T-helper 17 cell (primary cell): ENCODE results near the gene NPAS3. TPM values are rescaled to one million over a fixed set of nuclear protein-coding genes. Genes with fewer than 3 reads are reported as not detected.

ENCODE experiments used
- ATAC-seq: fragments of 150-1000 bp; cut with Tn5 transposase; 2 replicates; pipeline ENCODE4 v1.10.0; 2021; ENCODE audit warnings: mild to moderate bottlenecking, moderate library complexity
- DNase-seq, 3 donors: peaks; one replicate each; pipeline versions ENCODE4 v3.0.0 to v3.0.0-alpha.2; 2020 to 2021
- H3K9me3 ChIP-seq: one replicate; pipeline ENCODE4 v1.7.0; 2013; ENCODE audit warnings: low read length, mild to moderate bottlenecking; ENCODE audit not compliant: control insufficient read depth, poor library complexity, severe bottlenecking
- H3K27ac Mint-ChIP-seq: one replicate; pipeline ENCODE4 v1.8.0; 2022; ENCODE audit warnings: mild to moderate bottlenecking, moderate library complexity, mixed read lengths
- H3K27me3 Mint-ChIP-seq: one replicate; pipeline ENCODE4 v1.8.0; 2022; ENCODE audit warnings: mixed read lengths
- H3K36me3 Mint-ChIP-seq: one replicate; pipeline ENCODE4 v1.8.0; 2022; ENCODE audit warnings: low read depth, mixed read lengths
- H3K4me1 Mint-ChIP-seq: one replicate; pipeline ENCODE4 v1.8.0; 2022; ENCODE audit warnings: mild to moderate bottlenecking, mixed read lengths
- H3K4me3 Mint-ChIP-seq: one replicate; pipeline ENCODE4 v1.8.0; 2022; ENCODE audit warnings: mild to moderate bottlenecking, moderate library complexity, mixed read lengths
- total RNA-seq, 4 donors: library from RNA in 2 of 4; stranded (reverse) in 2 of 4; gene quantifications; one replicate each; pipeline ENCODE4 v1.2.3 and lab custom pipeline; 2022 to 2026

NPAS3 gene
- total RNA-seq, 2 donors from 2014 or later, result not detected

GRCh38 chr14:33702293-33702692, 763.6 kb downstream of the NPAS3 start:
- H3K27ac Mint-ChIP-seq, result no peak overlapping the region
- peaks cover 34% of the 10 kb centered on the region for H3K27me3 Mint-ChIP-seq
- ATAC-seq (no peak), DNase-seq (no peak)
- H3K4me1 Mint-ChIP-seq, result no peaks in the 10 kb centered on the region
- no peaks in the 10 kb centered on the region for H3K9me3 ChIP-seq
- H3K4me3 Mint-ChIP-seq, result no peak overlapping the region
- H3K36me3 Mint-ChIP-seq, result no peaks in the 10 kb centered on the region

GRCh38 chr14:33704481-33704880, 765.8 kb downstream of the NPAS3 start:
- H3K36me3 Mint-ChIP-seq, result no peaks in the 10 kb centered on the region
- H3K27me3 Mint-ChIP-seq, result peaks cover 39% of the 10 kb centered on the region
- H3K4me3 Mint-ChIP-seq, result no peak overlapping the region
- no peak for DNase-seq
- H3K9me3 ChIP-seq, result no peaks in the 10 kb centered on the region
- no peak overlapping the region for H3K27ac Mint-ChIP-seq
- ATAC-seq, result no peak
- H3K4me1 Mint-ChIP-seq, result no peaks in the 10 kb centered on the region

GRCh38 chr14:33705490-33705889, 766.8 kb downstream of the NPAS3 start:
- H3K27me3 Mint-ChIP-seq, result peaks cover 34% of the 10 kb centered on the region
- no peak for DNase-seq

GRCh38 chr14:33707716-33708115, 769.0 kb downstream of the NPAS3 start:
- DNase-seq, result no peak
- no peaks in the 10 kb centered on the region for H3K9me3 ChIP-seq
- Mint-ChIP-seq H3K4me3 (no peak overlapping the region), H3K4me1 (no peaks in the 10 kb centered on the region), H3K36me3 (no peaks in the 10 kb centered on the region), H3K27ac (no peak overlapping the region), H3K27me3 (peaks cover 29% of the 10 kb centered on the region)
- ATAC-seq, result no peak

More at GRCh38 chr14:33705490-33705889, 766.8 kb downstream of the NPAS3 start:
- Mint-ChIP-seq H3K4me1 (no peaks in the 10 kb centered on the region), H3K36me3 (no peaks in the 10 kb centered on the region), H3K4me3 (no peak overlapping the region), H3K27ac (no peak overlapping the region)
- H3K9me3 ChIP-seq, result no peaks in the 10 kb centered on the region
- no peak for ATAC-seq

- peaks cover 29% of the 10 kb centered on the region for H3K27me3 Mint-ChIP-seq
- DNase-seq (no peak), ATAC-seq (no peak)
- no peak overlapping the region for H3K27ac Mint-ChIP-seq
- no peak overlapping the region for H3K4me3 Mint-ChIP-seq
- no peaks in the 10 kb centered on the region for H3K36me3 Mint-ChIP-seq
- H3K9me3 ChIP-seq, result no peaks in the 10 kb centered on the region
- no peaks in the 10 kb centered on the region for H3K4me1 Mint-ChIP-seq
Measured at GRCh38 chr14:33709283-33709682, 770.6 kb downstream of the NPAS3 start.

- ATAC-seq (no peak), DNase-seq (no peak)
- H3K9me3 ChIP-seq, result no peaks in the 10 kb centered on the region
- Mint-ChIP-seq H3K4me1 (no peaks in the 10 kb centered on the region), H3K27ac (no peak overlapping the region), H3K36me3 (no peaks in the 10 kb centered on the region), H3K4me3 (no peak overlapping the region), H3K27me3 (peaks cover 29% of the 10 kb centered on the region)
Measured at GRCh38 chr14:33709711-33710110, 771.0 kb downstream of the NPAS3 start.

GRCh38 chr14:33710273-33710672, 771.6 kb downstream of the NPAS3 start:
- Mint-ChIP-seq H3K36me3 (no peaks in the 10 kb centered on the region), H3K27me3 (peaks cover 26% of the 10 kb centered on the region), H3K4me3 (no peak overlapping the region), H3K4me1 (no peaks in the 10 kb centered on the region), H3K27ac (no peak overlapping the region)
- DNase-seq (no peak), ATAC-seq (no peak)
- H3K9me3 ChIP-seq, result no peaks in the 10 kb centered on the region

GRCh38 chr14:33711194-33711593, 772.5 kb downstream of the NPAS3 start:
- Mint-ChIP-seq H3K4me1 (no peaks in the 10 kb centered on the region), H3K27me3 (peaks cover 16% of the 10 kb centered on the region), H3K4me3 (no peak overlapping the region), H3K36me3 (no peaks in the 10 kb centered on the region), H3K27ac (no peak overlapping the region)
- no peak for DNase-seq
- no peaks in the 10 kb centered on the region for H3K9me3 ChIP-seq
- ATAC-seq, result no peak

- H3K27me3 Mint-ChIP-seq, result peaks cover 16% of the 10 kb centered on the region
- no peaks in the 10 kb centered on the region for H3K9me3 ChIP-seq
Measured at GRCh38 chr14:33711811-33712216, 773.1 kb downstream of the NPAS3 start.

GRCh38 chr14:33714527-33715226, 776.0 kb downstream of the NPAS3 start:
- DNase-seq, result no peak
- Mint-ChIP-seq H3K27ac (no peak overlapping the region), H3K27me3 (no peaks in the 10 kb centered on the region), H3K4me3 (no peak overlapping the region), H3K4me1 (no peaks in the 10 kb centered on the region), H3K36me3 (peaks cover 2% of the 10 kb centered on the region)
- H3K9me3 ChIP-seq, result no peaks in the 10 kb centered on the region
- no peak for ATAC-seq

More at GRCh38 chr14:33711811-33712216, 773.1 kb downstream of the NPAS3 start:
- DNase-seq, result no peak
- Mint-ChIP-seq H3K4me3 (no peak overlapping the region), H3K4me1 (no peaks in the 10 kb centered on the region), H3K27ac (no peak overlapping the region), H3K36me3 (no peaks in the 10 kb centered on the region)
- no peak for ATAC-seq

GRCh38 chr14:33715227-33715528, 776.5 kb downstream of the NPAS3 start:
- H3K4me1 Mint-ChIP-seq, result no peaks in the 10 kb centered on the region
- H3K36me3 Mint-ChIP-seq, result peaks cover 2% of the 10 kb centered on the region
- H3K27me3 Mint-ChIP-seq, result no peaks in the 10 kb centered on the region
- H3K9me3 ChIP-seq, result no peaks in the 10 kb centered on the region
- DNase-seq (no peak), ATAC-seq (no peak)
- no peak overlapping the region for H3K4me3 Mint-ChIP-seq
- H3K27ac Mint-ChIP-seq, result no peak overlapping the region

- H3K9me3 ChIP-seq, result no peaks in the 10 kb centered on the region
- no peaks in the 10 kb centered on the region for H3K4me1 Mint-ChIP-seq
- H3K27ac Mint-ChIP-seq, result no peak overlapping the region
- H3K4me3 Mint-ChIP-seq, result no peak overlapping the region
- DNase-seq (no peak), ATAC-seq (no peak)
- peaks cover 2% of the 10 kb centered on the region for H3K36me3 Mint-ChIP-seq
- peaks cover 5% of the 10 kb centered on the region for H3K27me3 Mint-ChIP-seq
Measured at GRCh38 chr14:33716921-33717320, 778.2 kb downstream of the NPAS3 start.

- peaks cover 2% of the 10 kb centered on the region for H3K36me3 Mint-ChIP-seq
- no peaks in the 10 kb centered on the region for H3K4me1 Mint-ChIP-seq
- H3K27me3 Mint-ChIP-seq, result peaks cover 7% of the 10 kb centered on the region
- H3K4me3 Mint-ChIP-seq, result no peak overlapping the region
- DNase-seq (no peak), ATAC-seq (no peak)
- H3K9me3 ChIP-seq, result no peaks in the 10 kb centered on the region
- no peak overlapping the region for H3K27ac Mint-ChIP-seq
Measured at GRCh38 chr14:33717866-33718265, 779.2 kb downstream of the NPAS3 start.

GRCh38 chr14:33720284-33720787, 781.7 kb downstream of the NPAS3 start:
- DNase-seq, result no peak
- H3K9me3 ChIP-seq, result no peaks in the 10 kb centered on the region
- H3K36me3 Mint-ChIP-seq, result peaks cover 2% of the 10 kb centered on the region
- no peaks in the 10 kb centered on the region for H3K4me1 Mint-ChIP-seq
- H3K27me3 Mint-ChIP-seq, result peaks cover 15% of the 10 kb centered on the region
- H3K4me3 Mint-ChIP-seq, result no peak overlapping the region
- no peak overlapping the region for H3K27ac Mint-ChIP-seq
- ATAC-seq, result no peak
